Prostate gland (tissue), 2 donors: Measurements from ENCODE around the gene SMIM36.

Source experiments
- POLR2AphosphoS5 ChIP-seq: sonication (generic); formaldehyde crosslinking; IDR thresholded peaks from one replicate; pipeline ENCODE4 v1.6.1; 2017; ENCODE audit warnings: antibody characterized with exemption
- TF ChIP-seq, protein P1 (sequence below), 4 experiments: fragments of 200-600 bp in 2 of 4; fragments of 450-650 bp in 2 of 4; sonication (generic) in 2 of 4; IDR thresholded peaks; 1 replicate in 3 of 4; 2 replicates in 1 of 4; pipeline ENCODE4 v1.5.1; 2016 to 2019; ENCODE audit warnings: antibody characterized with exemption in 4 of 4, mild to moderate bottlenecking in 2 of 4, moderate library complexity in 2 of 4

DNA sequence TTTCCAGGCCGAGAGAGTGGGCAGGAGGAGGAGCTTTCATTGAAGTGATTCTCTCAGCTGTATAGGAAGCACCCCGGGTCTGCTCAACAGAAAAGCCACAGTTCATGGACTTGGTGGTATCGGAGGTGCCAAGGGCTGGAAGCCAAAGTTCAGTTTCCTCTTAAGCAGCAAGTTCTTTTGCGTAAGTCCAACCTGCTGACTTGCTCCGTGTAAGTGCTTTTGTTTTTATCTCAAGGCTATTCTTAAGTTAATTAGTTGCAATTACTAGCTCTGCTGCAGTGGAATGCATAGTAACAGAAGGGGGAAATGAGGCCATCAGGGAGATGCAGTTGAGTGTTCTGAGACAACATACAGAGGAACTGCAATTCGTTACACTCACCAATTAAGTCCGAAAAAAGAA, 44.6 kb downstream of the SMIM36 start:
- TF ChIP-seq, protein P1, sequence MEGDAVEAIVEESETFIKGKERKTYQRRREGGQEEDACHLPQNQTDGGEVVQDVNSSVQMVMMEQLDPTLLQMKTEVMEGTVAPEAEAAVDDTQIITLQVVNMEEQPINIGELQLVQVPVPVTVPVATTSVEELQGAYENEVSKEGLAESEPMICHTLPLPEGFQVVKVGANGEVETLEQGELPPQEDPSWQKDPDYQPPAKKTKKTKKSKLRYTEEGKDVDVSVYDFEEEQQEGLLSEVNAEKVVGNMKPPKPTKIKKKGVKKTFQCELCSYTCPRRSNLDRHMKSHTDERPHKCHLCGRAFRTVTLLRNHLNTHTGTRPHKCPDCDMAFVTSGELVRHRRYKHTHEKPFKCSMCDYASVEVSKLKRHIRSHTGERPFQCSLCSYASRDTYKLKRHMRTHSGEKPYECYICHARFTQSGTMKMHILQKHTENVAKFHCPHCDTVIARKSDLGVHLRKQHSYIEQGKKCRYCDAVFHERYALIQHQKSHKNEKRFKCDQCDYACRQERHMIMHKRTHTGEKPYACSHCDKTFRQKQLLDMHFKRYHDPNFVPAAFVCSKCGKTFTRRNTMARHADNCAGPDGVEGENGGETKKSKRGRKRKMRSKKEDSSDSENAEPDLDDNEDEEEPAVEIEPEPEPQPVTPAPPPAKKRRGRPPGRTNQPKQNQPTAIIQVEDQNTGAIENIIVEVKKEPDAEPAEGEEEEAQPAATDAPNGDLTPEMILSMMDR (IDR thresholded peaks at IDR 0.05): no peak
- TF ChIP-seq POLR2AphosphoS5: no peak
